ENCODE data around the gene FBF1. TPM values are rescaled to one million over a fixed set of nuclear protein-coding genes. Genes with fewer than 3 reads are reported as not detected.

FBF1 gene
- total and polyA plus RNA-seq, 9 of the 15 experiments (the other 6 are each of a cell fraction or from before 2014, with no cell fraction given), result 0.46 to 14.9 (median 7.5) TPM

GRCh38 chr17:75889454-75889853 is 51.4 kb downstream of the FBF1 start (continued):
- TF ChIP-seq FOSL1 (tag; conservative IDR thresholded peaks at IDR 0.05), result no peak
- no peak for TF ChIP-seq ZNF609 (CRISPR knock-in tag; IDR thresholded peaks at IDR 0.05; ENCODE audit: borderline replicate concordance)
- TF ChIP-seq ARID3A (IDR thresholded peaks at IDR 0.05; ENCODE audit: borderline replicate concordance, low read depth, low read length), result no peak
- TF ChIP-seq ZNF668 (CRISPR knock-in tag; IDR thresholded peaks at IDR 0.05), result no peak
